OCI-LY3 (cell line): ENCODE results near the gene WRNIP1.
"Not testable (repeated sequence)": the region's sequence is repeated elsewhere in the genome, so short reads cannot be mapped to it uniquely, and the experiment has no call there.

Experiments
- H2AFZ ChIP-seq: fragments of 200-600, 300-600 bp; shearing (Covaris generic); 2 replicates; pipeline ENCODE4 v1.6.0; 2014; ENCODE audit warnings: antibody characterized with exemption, low read depth, low read length
- H3K27ac ChIP-seq: fragments of 200-600, 300-600 bp; sonication (generic); 2 replicates; pipeline ENCODE4 v1.5.1; 2014; ENCODE audit warnings: mild to moderate bottlenecking, low read length, moderate library complexity, mixed read lengths
- H3K27me3 ChIP-seq: fragments of 200-600, 300-600 bp; sonication (generic); 2 replicates; pipeline ENCODE4 v1.6.1; 2014; ENCODE audit warnings: low read depth, low read length, mixed read lengths
- H3K36me3 ChIP-seq: fragments of 200-600, 300-600 bp; sonication (generic); replicated peaks from 2 replicates; pipeline ENCODE3; 2014; ENCODE audit warnings: low read depth, low read length, mixed read lengths
- H3K4me1 ChIP-seq: fragments of 300-600, 200-600 bp; sonication (generic); 2 replicates; pipeline ENCODE4 v1.6.1; 2014; ENCODE audit warnings: low read length, mixed read lengths
- H3K4me2 ChIP-seq: fragments of 200-600, 300-600 bp; sonication (generic); 2 replicates; pipeline ENCODE4 v1.6.1; 2014; ENCODE audit warnings: low read length, mixed read lengths
- H3K4me3 ChIP-seq: fragments of 300-600, 200-600 bp; sonication (generic); 2 replicates; pipeline ENCODE4 v1.5.1; 2014; ENCODE audit warnings: antibody characterized with exemption, mild to moderate bottlenecking, low read length, moderate library complexity
- H3K79me2 ChIP-seq: fragments of 300-600, 200-600 bp; shearing (Covaris generic); 2 replicates; pipeline ENCODE4 v1.6.1; 2014; ENCODE audit warnings: mild to moderate bottlenecking, low read length, mixed read lengths
- H3K9ac ChIP-seq: fragments of 300-600, 200-600 bp; shearing (Covaris generic); 2 replicates; pipeline ENCODE4 v1.6.0; 2014; ENCODE audit warnings: mild to moderate bottlenecking, low read length, moderate library complexity
- H3K9me3 ChIP-seq: fragments of 200-600, 300-600 bp; shearing (Covaris generic); 2 replicates; pipeline ENCODE4 v1.6.1; 2014; ENCODE audit warnings: low read length, mixed read lengths; ENCODE audit not compliant: insufficient read depth
- H4K20me1 ChIP-seq: fragments of 200-600, 300-600 bp; sonication (generic); 2 replicates; pipeline ENCODE4 v1.6.1; 2016; ENCODE audit warnings: low read length, mixed read lengths; ENCODE audit not compliant: insufficient read depth
- CTCF ChIP-seq: fragments of 200-600, 300-600 bp; sonication (generic); IDR thresholded peaks from 2 replicates; pipeline ENCODE4 v1.5.1; 2014; ENCODE audit warnings: antibody characterized with exemption, low read length, low read depth
- EZH2phosphoT487 ChIP-seq: fragments of 200-600 bp; shearing (Covaris generic); IDR thresholded peaks from 2 replicates; pipeline ENCODE4 v1.6.1; 2018; ENCODE audit warnings: antibody characterized with exemption, mixed run types, low read depth

Gene WRNIP1

GRCh38 chr6:2797564-2798031 lies 32.4 kb downstream of the WRNIP1 start:
- H3K4me3 ChIP-seq = no peak overlapping the region
- no peaks in the 10 kb centered on the region for H3K27me3 ChIP-seq
- H3K4me2 ChIP-seq = no peak overlapping the region
- H3K27ac ChIP-seq = no peak overlapping the region
- no peaks in the 10 kb centered on the region for H3K36me3 ChIP-seq
- no peak overlapping the region for H2AFZ ChIP-seq
- TF ChIP-seq EZH2phosphoT487 = no peak
- TF ChIP-seq CTCF = no peak
- no peaks in the 10 kb centered on the region for H4K20me1 ChIP-seq
- no peaks in the 10 kb centered on the region for H3K79me2 ChIP-seq
- no peak overlapping the region for H3K9ac ChIP-seq
- H3K9me3 ChIP-seq = no peaks in the 10 kb centered on the region
- H3K4me1 ChIP-seq = no peaks in the 10 kb centered on the region

GRCh38 chr6:2798586-2799134 lies 33.5 kb downstream of the WRNIP1 start:
- H3K27ac ChIP-seq = no peak overlapping the region
- no peaks in the 10 kb centered on the region for H3K4me1 ChIP-seq
- H3K4me3 ChIP-seq = no peak overlapping the region
- H3K9ac ChIP-seq = no peak overlapping the region
- H3K27me3 ChIP-seq = no peaks in the 10 kb centered on the region
- H4K20me1 ChIP-seq = no peaks in the 10 kb centered on the region
- H3K36me3 ChIP-seq = no peaks in the 10 kb centered on the region
- H3K4me2 ChIP-seq = no peak overlapping the region
- TF ChIP-seq EZH2phosphoT487 (no peak), CTCF (no peak)
- no peaks in the 10 kb centered on the region for H3K9me3 ChIP-seq
- no peak overlapping the region for H2AFZ ChIP-seq
- no peaks in the 10 kb centered on the region for H3K79me2 ChIP-seq

GRCh38 chr6:2799936-2800527 lies 34.8 kb downstream of the WRNIP1 start:
- no peaks in the 10 kb centered on the region for H3K9me3 ChIP-seq
- H4K20me1 ChIP-seq = no peaks in the 10 kb centered on the region
- H3K27ac ChIP-seq = no peak overlapping the region
- no peak overlapping the region for H3K4me2 ChIP-seq
- no peaks in the 10 kb centered on the region for H3K79me2 ChIP-seq
- H3K36me3 ChIP-seq = no peaks in the 10 kb centered on the region
- H3K4me3 ChIP-seq = no peak overlapping the region
- TF ChIP-seq EZH2phosphoT487 = no peak
- no peak for TF ChIP-seq CTCF
- H3K9ac ChIP-seq = no peak overlapping the region
- no peak overlapping the region for H2AFZ ChIP-seq
- no peaks in the 10 kb centered on the region for H3K27me3 ChIP-seq
- no peaks in the 10 kb centered on the region for H3K4me1 ChIP-seq

GRCh38 chr6:2800552-2801316 lies 35.5 kb downstream of the WRNIP1 start:
- H3K36me3 ChIP-seq = no peaks in the 10 kb centered on the region
- no peak overlapping the region for H3K4me2 ChIP-seq
- no peak overlapping the region for H3K4me3 ChIP-seq
- no peak overlapping the region for H3K9ac ChIP-seq
- no peak overlapping the region for H3K27ac ChIP-seq
- H3K27me3 ChIP-seq = no peaks in the 10 kb centered on the region
- no peaks in the 10 kb centered on the region for H3K79me2 ChIP-seq
- no peaks in the 10 kb centered on the region for H3K4me1 ChIP-seq
- H3K9me3 ChIP-seq = no peaks in the 10 kb centered on the region
- TF ChIP-seq EZH2phosphoT487 = no peak
- no peak for TF ChIP-seq CTCF
- no peaks in the 10 kb centered on the region for H4K20me1 ChIP-seq
- H2AFZ ChIP-seq = no peak overlapping the region

- not testable (repeated sequence) for H3K27ac ChIP-seq, H2AFZ ChIP-seq, H3K9ac ChIP-seq, H4K20me1 ChIP-seq, H3K9me3 ChIP-seq, H3K79me2 ChIP-seq, H3K4me2 ChIP-seq, H3K4me1 ChIP-seq, H3K27me3 ChIP-seq, H3K4me3 ChIP-seq, H3K36me3 ChIP-seq
These were observed 36.5 kb downstream of the WRNIP1 start for GRCh38 chr6:2801687-2802086.
